IMR-90 (cell line): ENCODE measurements around the gene ACOT7. TPM values are rescaled to one million over a fixed set of nuclear protein-coding genes. Genes with fewer than 3 reads are reported as not detected.

ENCODE experiments used
- ATAC-seq: fragments of 200-7000 bp; cut with Tn5 transposase; 2 replicates; pipeline ENCODE4 v1.9.1; 2020; ENCODE audit warnings: low read depth, mild to moderate bottlenecking, moderate library complexity
- BruUV-seq: library from RNA; stranded (reverse); fragments of 400-500 nt; replicated peaks from 2 replicates; lab custom pipeline; 2021; lab: Mats Ljungman, UMichigan
- CTCF ChIA-PET: fragments of 300-600 bp; formaldehyde crosslinking; extraction: SDS; loops from one replicate; lab custom pipeline; 2021; ENCODE audit warnings: antibody characterized with exemption; lab: Yijun Ruan, JAX
- POLR2A ChIA-PET: fragments of 300-600 bp; sonication (Branson Sonifier 250); formaldehyde crosslinking; loops from one replicate; lab custom pipeline; 2022; ENCODE audit warnings: antibody characterized with exemption; ENCODE audit not compliant: unreplicated experiment; lab: Charles Lee
- DNase-seq: peaks from one replicate; pipeline ENCODE4 v3.0.0; 2013
- H2AFZ ChIP-seq: replicated peaks from 2 replicates; pipeline ENCODE3; 2013; ENCODE audit warnings: low read length, mild to moderate bottlenecking; ENCODE audit not compliant: poor library complexity
- H2AK5ac ChIP-seq: 2 replicates; pipeline ENCODE4 v1.6.1; 2013; ENCODE audit warnings: low read depth, low read length, inconsistent platforms
- H2AK9ac ChIP-seq: replicated peaks from 2 replicates; pipeline ENCODE3; 2013; ENCODE audit warnings: mild to moderate bottlenecking, low read depth, low read length, moderate library complexity; ENCODE audit not compliant: poor library complexity
- H2BK120ac ChIP-seq: 2 replicates; pipeline ENCODE4 v1.6.1; 2013; ENCODE audit warnings: low read depth, low read length, inconsistent platforms
- H2BK15ac ChIP-seq: 3 replicates; pipeline ENCODE4 v1.6.1; 2013; ENCODE audit warnings: low read depth, low read length, inconsistent platforms
- H2BK20ac ChIP-seq: 2 replicates; pipeline ENCODE4 v1.6.1; 2013; ENCODE audit warnings: low read depth, mild to moderate bottlenecking, inconsistent platforms, low read length, moderate library complexity
- H2BK5ac ChIP-seq: 2 replicates; pipeline ENCODE4 v1.6.1; 2013; ENCODE audit warnings: mild to moderate bottlenecking, low read depth, low read length, inconsistent platforms; ENCODE audit not compliant: poor library complexity, severe bottlenecking
- H3K14ac ChIP-seq: replicated peaks from 2 replicates; pipeline ENCODE4 v1.6.1; 2013; ENCODE audit warnings: low read depth, low read length, inconsistent platforms
- H3K18ac ChIP-seq: 2 replicates; pipeline ENCODE4 v1.6.1; 2013; ENCODE audit warnings: low read depth, low read length, control low read depth
- H3K23ac ChIP-seq: 2 replicates; pipeline ENCODE4 v1.6.1; 2013; ENCODE audit warnings: low read depth, low read length, inconsistent platforms
- H3K27ac ChIP-seq: 2 replicates; pipeline ENCODE4 v1.5.1; 2013; ENCODE audit warnings: mild to moderate bottlenecking, control low read depth, low read length; ENCODE audit not compliant: insufficient read depth
- H3K27me3 ChIP-seq: 2 replicates; pipeline ENCODE4 v1.6.1; 2013; ENCODE audit warnings: low read length; ENCODE audit not compliant: control insufficient read depth, insufficient read depth
- H3K36me3 ChIP-seq: 2 replicates; pipeline ENCODE4 v1.6.1; 2013; ENCODE audit warnings: low read length, mixed read lengths; ENCODE audit not compliant: control insufficient read depth, insufficient read depth
- H3K4ac ChIP-seq: 2 replicates; pipeline ENCODE4 v1.6.1; 2013; ENCODE audit warnings: low read depth, low read length, inconsistent platforms
- H3K4me1 ChIP-seq: 2 replicates; pipeline ENCODE4 v1.6.1; 2013; ENCODE audit warnings: low read length, mixed read lengths; ENCODE audit not compliant: control insufficient read depth, insufficient read depth
- H3K4me2 ChIP-seq: 2 replicates; pipeline ENCODE4 v1.6.1; 2013; ENCODE audit warnings: low read depth, mild to moderate bottlenecking, control low read depth, low read length, moderate library complexity
- H3K4me3 ChIP-seq: 2 replicates; pipeline ENCODE4 v1.5.1; 2013; ENCODE audit warnings: low read depth, mild to moderate bottlenecking, control low read depth, low read length, moderate library complexity; ENCODE audit not compliant: insufficient read depth
- H3K56ac ChIP-seq: 2 replicates; pipeline ENCODE4 v1.6.1; 2013; ENCODE audit warnings: low read length, inconsistent platforms; ENCODE audit not compliant: insufficient read depth; ENCODE audit errors: extremely low read depth
- H3K79me1 ChIP-seq, 2 experiments: 2 replicates each; pipeline ENCODE4 v1.6.1; 2013; ENCODE audit warnings: low read length in 2 of 2, inconsistent platforms in 1 of 2, low read depth in 1 of 2
- H3K9ac ChIP-seq: 2 replicates; pipeline ENCODE4 v1.6.1; 2013; ENCODE audit warnings: low read depth, low read length, control low read depth
- H3K9me1 ChIP-seq: 2 replicates; pipeline ENCODE4 v1.6.1; 2013; ENCODE audit warnings: low read length, inconsistent platforms; ENCODE audit not compliant: insufficient read depth
- H3K9me3 ChIP-seq: 2 replicates; pipeline ENCODE4 v1.6.1; 2013; ENCODE audit warnings: low read length; ENCODE audit not compliant: control insufficient read depth, insufficient read depth
- H4K20me1 ChIP-seq: 2 replicates; pipeline ENCODE4 v1.6.1; 2013; ENCODE audit warnings: low read length, inconsistent platforms; ENCODE audit not compliant: insufficient read depth
- H4K5ac ChIP-seq: 2 replicates; pipeline ENCODE4 v1.6.1; 2013; ENCODE audit warnings: mild to moderate bottlenecking, low read depth, low read length, control low read depth
- H4K8ac ChIP-seq, 2 experiments: 2 replicates each; pipeline ENCODE4 v1.6.1; 2013; ENCODE audit warnings: low read depth in 2 of 2, low read length in 2 of 2, control low read depth in 1 of 2, inconsistent platforms in 1 of 2
- H4K91ac ChIP-seq: 2 replicates; pipeline ENCODE4 v1.6.1; 2013; ENCODE audit warnings: low read depth, low read length, inconsistent platforms; ENCODE audit not compliant: insufficient read depth
- BHLHE40 ChIP-seq: fragments of 150-350 bp; IDR thresholded peaks from 2 replicates; pipeline ENCODE4 v1.6.1; 2016; ENCODE audit warnings: mild to moderate bottlenecking, low read depth, low read length
- CEBPB ChIP-seq: IDR thresholded peaks from 2 replicates; pipeline ENCODE4 v1.6.1; 2012; ENCODE audit warnings: low read depth, low read length, improper control_type of control experiment
- CHD1 ChIP-seq: IDR thresholded peaks from 2 replicates; pipeline ENCODE4 v1.6.1; 2012; ENCODE audit warnings: low read depth, low read length, improper control_type of control experiment
- FOS ChIP-seq: fragments of 150-350 bp; IDR thresholded peaks from 2 replicates; pipeline ENCODE4 v1.6.1; 2016; ENCODE audit warnings: low read depth, low read length
- MAFK ChIP-seq: IDR thresholded peaks from 2 replicates; pipeline ENCODE4 v1.6.1; 2012; ENCODE audit warnings: low read depth, low read length, improper control_type of control experiment
- MAZ ChIP-seq: IDR thresholded peaks from 2 replicates; pipeline ENCODE4 v1.6.1; 2012; ENCODE audit warnings: low read depth, mild to moderate bottlenecking, low read length, improper control_type of control experiment, moderate library complexity, borderline replicate concordance
- MXI1 ChIP-seq: IDR thresholded peaks from 2 replicates; pipeline ENCODE4 v1.6.1; 2012; ENCODE audit warnings: low read depth, mild to moderate bottlenecking, low read length, moderate library complexity, borderline replicate concordance
- NFE2L2 ChIP-seq: fragments of 150-350 bp; IDR thresholded peaks from 2 replicates; pipeline ENCODE4 v1.6.1; 2016; ENCODE audit warnings: low read depth, mild to moderate bottlenecking, low read length
- POLR2A ChIP-seq: IDR thresholded peaks from 2 replicates; pipeline ENCODE4 v1.6.1; 2012; ENCODE audit warnings: mild to moderate bottlenecking, low read depth, low read length
- RAD21 ChIP-seq: IDR thresholded peaks from 2 replicates; pipeline ENCODE4 v1.6.1; 2012; ENCODE audit warnings: low read length, improper control_type of control experiment
- RCOR1 ChIP-seq: IDR thresholded peaks from 2 replicates; pipeline ENCODE4 v1.6.1; 2012; ENCODE audit warnings: mild to moderate bottlenecking, low read length, improper control_type of control experiment; ENCODE audit not compliant: insufficient replicate concordance
- SMC3 ChIP-seq: fragments of 150-350 bp; IDR thresholded peaks from 2 replicates; pipeline ENCODE4 v1.6.1; 2016; ENCODE audit warnings: low read depth, mild to moderate bottlenecking, antibody characterized with exemption, low read length, moderate library complexity
- WGBS, 2 experiments: methylation state at CpG; one replicate each; pipeline versions ENCODE4 v1.1.5 to v1.1.7; 2013; ENCODE audit warnings: missing lambda C conversion rate in 2 of 2; ENCODE audit not compliant: insufficient read length in 1 of 2; ENCODE audit errors: extremely low coverage in 2 of 2; 5-methylcytosine and 5-hydroxymethylcytosine counted together
- dilution Hi-C: fragments of 300-500 bp; cut with HindIII; formaldehyde crosslinking; loops from one replicate; pipeline ENCODE4 v1.14.3; 2018; ENCODE audit warnings: low sequenced_read_pairs; ENCODE audit not compliant: unreplicated experiment
- in situ Hi-C: fragments of 300-500 bp; cut with MboI; formaldehyde crosslinking; loops from 3 replicates; pipeline ENCODE4 v1.14.3; 2019; ENCODE audit warnings: low sequenced_read_pairs, inconsistent platforms, mixed read lengths
- intact Hi-C: fragments of 100-400 bp; cut with micrococcal nuclease; formaldehyde crosslinking; loops from 2 replicates; pipeline ENCODE4 v1.10.0; 2022
- polyA plus RNA-seq, 3 experiments: library from polyadenylated mRNA; depleted of rRNA; stranded (reverse); fragments of >200 nt; gene quantifications; 2 replicates each; pipeline ENCODE4 v1.2.3, GENCODE V29; 2012; ENCODE audit warnings: low replicate concordance in 1 of 3
- total RNA-seq: library from RNA; depleted of rRNA; stranded (reverse); fragments of >200 nt; gene quantifications from 2 replicates; pipeline ENCODE4 v1.2.3, GENCODE V29; 2012
- TF ChIP-seq, protein P1 (sequence below): fragments of 150-350 bp; IDR thresholded peaks from 2 replicates; pipeline ENCODE4 v1.6.1; 2017; ENCODE audit warnings: mild to moderate bottlenecking, antibody characterized with exemption, low read length, low read depth
- TF ChIP-seq, protein P2 (sequence below): fragments of 150-350 bp; IDR thresholded peaks from 2 replicates; pipeline ENCODE4 v1.6.1; 2016; ENCODE audit warnings: low read depth, mild to moderate bottlenecking, low read length, moderate library complexity, borderline replicate concordance
- TF ChIP-seq, protein P3 (sequence below): conservative IDR thresholded peaks from 2 replicates; pipeline ENCODE4 v1.5.1; 2012; ENCODE audit warnings: mild to moderate bottlenecking, low read depth, low read length, improper control_type of control experiment

Gene ACOT7
- total and polyA plus RNA-seq, 2 of the 4 experiments (the other 2 are of a cell fraction), result 51.6 to 242 TPM

DNA sequence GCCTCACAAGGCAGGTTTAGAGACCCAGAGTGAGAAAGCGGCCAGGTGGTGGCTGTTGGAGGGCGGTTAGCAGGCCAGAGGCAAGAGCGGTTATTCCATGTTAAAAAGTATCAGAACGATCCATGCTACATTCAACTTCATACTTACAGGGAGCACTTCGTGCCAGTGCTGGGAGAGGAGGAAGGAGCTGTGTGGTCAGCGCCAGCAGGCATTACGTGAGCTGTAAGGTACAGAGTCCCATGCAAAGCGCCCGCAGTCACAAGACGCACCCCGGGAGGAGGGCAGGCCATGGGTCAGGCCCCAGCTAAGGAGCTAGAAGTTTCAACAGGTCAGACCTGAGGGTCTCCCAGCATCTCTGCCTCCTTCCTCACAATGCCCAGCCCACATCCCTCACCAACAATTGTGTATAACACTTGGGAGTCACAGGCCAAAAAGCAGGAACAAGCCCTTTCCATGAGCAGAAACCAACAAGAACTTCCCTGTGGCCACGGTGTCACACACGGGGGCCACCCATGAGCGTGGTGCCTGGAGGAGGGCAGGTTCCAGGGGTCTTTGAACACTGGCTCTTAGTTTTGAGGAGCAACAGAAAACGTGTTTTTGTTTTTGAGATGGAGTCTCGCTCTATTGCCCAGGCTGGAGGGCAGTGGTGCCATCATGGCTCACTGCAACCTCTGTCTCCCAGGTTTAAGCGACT lies 110.8 kb downstream of the ACOT7 start:
- Histone ChIP-seq H3K9me3 (no peaks in the 10 kb centered on the region), H3K4me3 (no peak overlapping the region), H3K27ac (no peak overlapping the region), H3K79me1 (no peaks in the 10 kb centered on the region; a peak in 1 of 4 replicates), H2AFZ (no peak overlapping the region), H2AK9ac (no peak overlapping the region), H3K9me1 (no peaks in the 10 kb centered on the region), H4K5ac (no peak overlapping the region), H3K23ac (no peak overlapping the region), H2BK120ac (no peak overlapping the region), H3K18ac (no peak overlapping the region), H2BK15ac (no peak overlapping the region), H4K91ac (no peak overlapping the region), H2BK5ac (no peak overlapping the region), H2BK20ac (no peak overlapping the region), H3K36me3 (no peaks in the 10 kb centered on the region), H3K4ac (no peak overlapping the region), H3K14ac (no peak overlapping the region), H3K4me1 (peaks cover 4% of the 10 kb centered on the region; the same call in 1 of the 2 replicates), H4K8ac (no peak overlapping the region), H4K20me1 (no peaks in the 10 kb centered on the region), H2AK5ac (no peak overlapping the region), H3K4me2 (no peak overlapping the region), H3K27me3 (no peaks in the 10 kb centered on the region), H3K56ac (no peak overlapping the region), H3K9ac (no peak overlapping the region)
- BruUV-seq, result no TSS peak
- no peak for TF ChIP-seq MAZ
- TF ChIP-seq POLR2A, result no peak
- no peak for TF ChIP-seq RAD21
- TF ChIP-seq NFE2L2, result no peak
- no peak for TF ChIP-seq MAFK
- no peak for TF ChIP-seq RCOR1
- TF ChIP-seq, protein P1, sequence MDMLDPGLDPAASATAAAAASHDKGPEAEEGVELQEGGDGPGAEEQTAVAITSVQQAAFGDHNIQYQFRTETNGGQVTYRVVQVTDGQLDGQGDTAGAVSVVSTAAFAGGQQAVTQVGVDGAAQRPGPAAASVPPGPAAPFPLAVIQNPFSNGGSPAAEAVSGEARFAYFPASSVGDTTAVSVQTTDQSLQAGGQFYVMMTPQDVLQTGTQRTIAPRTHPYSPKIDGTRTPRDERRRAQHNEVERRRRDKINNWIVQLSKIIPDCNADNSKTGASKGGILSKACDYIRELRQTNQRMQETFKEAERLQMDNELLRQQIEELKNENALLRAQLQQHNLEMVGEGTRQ, result no peak
- TF ChIP-seq BHLHE40, result no peak
- TF ChIP-seq CHD1, result no peak
- TF ChIP-seq, protein P2, sequence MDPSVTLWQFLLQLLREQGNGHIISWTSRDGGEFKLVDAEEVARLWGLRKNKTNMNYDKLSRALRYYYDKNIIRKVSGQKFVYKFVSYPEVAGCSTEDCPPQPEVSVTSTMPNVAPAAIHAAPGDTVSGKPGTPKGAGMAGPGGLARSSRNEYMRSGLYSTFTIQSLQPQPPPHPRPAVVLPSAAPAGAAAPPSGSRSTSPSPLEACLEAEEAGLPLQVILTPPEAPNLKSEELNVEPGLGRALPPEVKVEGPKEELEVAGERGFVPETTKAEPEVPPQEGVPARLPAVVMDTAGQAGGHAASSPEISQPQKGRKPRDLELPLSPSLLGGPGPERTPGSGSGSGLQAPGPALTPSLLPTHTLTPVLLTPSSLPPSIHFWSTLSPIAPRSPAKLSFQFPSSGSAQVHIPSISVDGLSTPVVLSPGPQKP, result no peak
- TF ChIP-seq, protein P3, sequence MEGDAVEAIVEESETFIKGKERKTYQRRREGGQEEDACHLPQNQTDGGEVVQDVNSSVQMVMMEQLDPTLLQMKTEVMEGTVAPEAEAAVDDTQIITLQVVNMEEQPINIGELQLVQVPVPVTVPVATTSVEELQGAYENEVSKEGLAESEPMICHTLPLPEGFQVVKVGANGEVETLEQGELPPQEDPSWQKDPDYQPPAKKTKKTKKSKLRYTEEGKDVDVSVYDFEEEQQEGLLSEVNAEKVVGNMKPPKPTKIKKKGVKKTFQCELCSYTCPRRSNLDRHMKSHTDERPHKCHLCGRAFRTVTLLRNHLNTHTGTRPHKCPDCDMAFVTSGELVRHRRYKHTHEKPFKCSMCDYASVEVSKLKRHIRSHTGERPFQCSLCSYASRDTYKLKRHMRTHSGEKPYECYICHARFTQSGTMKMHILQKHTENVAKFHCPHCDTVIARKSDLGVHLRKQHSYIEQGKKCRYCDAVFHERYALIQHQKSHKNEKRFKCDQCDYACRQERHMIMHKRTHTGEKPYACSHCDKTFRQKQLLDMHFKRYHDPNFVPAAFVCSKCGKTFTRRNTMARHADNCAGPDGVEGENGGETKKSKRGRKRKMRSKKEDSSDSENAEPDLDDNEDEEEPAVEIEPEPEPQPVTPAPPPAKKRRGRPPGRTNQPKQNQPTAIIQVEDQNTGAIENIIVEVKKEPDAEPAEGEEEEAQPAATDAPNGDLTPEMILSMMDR, result no peak
- TF ChIP-seq FOS, result no peak
- TF ChIP-seq MXI1, result no peak
- no peak for TF ChIP-seq CEBPB
- no peak for TF ChIP-seq SMC3
- CTCF ChIA-PET, result no interaction called here
- WGBS, 2 experiments, result 100% methylated on average over 1 of the region's 17 CpGs; no CpG with 5 or more reads in 1 of the 2 experiments
- dilution Hi-C loops, result no loop called here
- in situ Hi-C loops, result no loop called here
- intact Hi-C loops, result no loop called here
- POLR2A ChIA-PET, result no interaction called here
- no peak for DNase-seq
- no peak for ATAC-seq
